ENCODE measurements around the gene TEX22.

The TEX22 gene

DNA sequence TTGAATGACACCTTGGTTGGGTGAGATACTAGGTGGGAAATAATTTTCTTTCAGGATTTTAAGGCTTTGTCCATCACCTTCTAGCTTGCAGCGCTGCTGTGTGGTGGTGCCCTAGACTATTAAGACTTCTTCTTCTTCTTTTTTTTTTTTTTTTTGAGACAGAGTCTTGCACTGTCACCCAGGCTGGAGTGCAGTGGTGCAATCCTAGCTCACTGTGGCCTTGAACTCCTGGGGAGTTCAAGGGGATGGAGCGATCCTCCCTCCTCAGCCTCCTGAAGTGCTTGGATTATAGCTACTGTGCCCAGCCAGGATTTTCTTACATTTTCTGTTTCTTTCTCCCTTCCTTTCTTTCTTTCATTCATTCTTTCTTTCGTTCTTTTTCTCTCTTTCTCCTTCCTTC is 11.0 kb downstream of the TEX22 start:
- no peak overlapping the region for H2BK5ac ChIP-seq (ENCODE audit: low read length)
- H3K18ac ChIP-seq (ENCODE audit: low read length): no peak overlapping the region
- H3K9ac ChIP-seq (ENCODE audit: low read length): no peak overlapping the region
- no peak overlapping the region for H3K4me3 ChIP-seq (ENCODE audit: low read length)
- no peak overlapping the region for H3K27ac ChIP-seq (ENCODE audit: low read depth, low read length)
- H2AK5ac ChIP-seq (ENCODE audit: low read length): no peak overlapping the region
- no peaks in the 10 kb centered on the region for H3K36me3 ChIP-seq (ENCODE audit: control insufficient read depth, insufficient read depth, low read length)
- H3K79me2 ChIP-seq (ENCODE audit: control insufficient read depth, insufficient read depth, low read length): no peaks in the 10 kb centered on the region
- DNase-seq: no peak
- H4K5ac ChIP-seq (ENCODE audit: low read length): no peak overlapping the region
- no peak overlapping the region for H2BK15ac ChIP-seq (replicated peaks; ENCODE audit: low read depth)
- H4K8ac ChIP-seq (ENCODE audit: low read depth, low read length): no peak overlapping the region
- H3K27me3 ChIP-seq (ENCODE audit: insufficient read depth, low read length, poor library complexity): peaks cover 5% of the 10 kb centered on the region
- no peak overlapping the region for H3K4ac ChIP-seq (ENCODE audit: low read depth, low read length)
- no peaks in the 10 kb centered on the region for H3K79me1 ChIP-seq (ENCODE audit: low read length)
- H2BK120ac ChIP-seq (ENCODE audit: low read depth, low read length): no peak overlapping the region
- no peak overlapping the region for H3K56ac ChIP-seq (ENCODE audit: low read length)
- H3K23ac ChIP-seq (ENCODE audit: low read length): no peak overlapping the region
- H3K4me1 ChIP-seq (ENCODE audit: control insufficient read depth, low read depth, low read length): no peaks in the 10 kb centered on the region
- 100% methylated on average over 1 of the region's 3 CpGs for WGBS (ENCODE audit: extremely low coverage, insufficient coverage, low lambda C conversion rate)
- no peak overlapping the region for H3K4me2 ChIP-seq (ENCODE audit: low read length)

DNA sequence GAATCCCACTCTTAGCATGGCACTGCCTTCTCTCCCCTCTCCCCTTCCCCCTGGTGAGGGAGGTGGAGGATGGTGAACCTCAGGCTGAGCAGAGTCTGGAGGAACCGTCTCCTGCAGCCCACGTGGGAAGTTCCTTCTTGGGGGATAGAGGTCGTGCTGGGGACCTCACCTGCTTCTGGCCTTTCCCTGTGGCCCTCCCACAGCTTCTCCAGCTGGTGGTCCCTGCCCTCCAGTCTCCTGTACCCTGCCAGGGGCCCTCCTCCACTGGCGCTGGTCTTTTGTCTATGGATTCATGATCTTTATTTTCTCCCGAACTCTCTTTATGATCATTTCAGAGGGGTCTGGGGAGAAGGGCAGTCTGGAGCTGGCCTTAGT is 12.3 kb downstream of the TEX22 start:
- H2BK120ac ChIP-seq (ENCODE audit: low read depth, low read length): no peak overlapping the region
- peak overlapping the region; percentile 54 for H3K56ac ChIP-seq (ENCODE audit: low read length)
- H4K8ac ChIP-seq (ENCODE audit: low read depth, low read length): no peak overlapping the region
- no peak overlapping the region for H3K18ac ChIP-seq (ENCODE audit: low read length)
- no peak for DNase-seq
- H3K79me2 ChIP-seq (ENCODE audit: control insufficient read depth, insufficient read depth, low read length): no peaks in the 10 kb centered on the region
- H3K4ac ChIP-seq (ENCODE audit: low read depth, low read length): no peak overlapping the region
- no peak overlapping the region for H3K23ac ChIP-seq (ENCODE audit: low read length)
- peak overlapping the region; percentile 20 for H3K9ac ChIP-seq (ENCODE audit: low read length)
- H2AK5ac ChIP-seq (ENCODE audit: low read length): no peak overlapping the region
- H3K27me3 ChIP-seq (ENCODE audit: insufficient read depth, low read length, poor library complexity): peaks cover 5% of the 10 kb centered on the region
- no peak overlapping the region for H3K27ac ChIP-seq (ENCODE audit: low read depth, low read length)
- H3K4me2 ChIP-seq (ENCODE audit: low read length): no peak overlapping the region
- H3K4me1 ChIP-seq (ENCODE audit: control insufficient read depth, low read depth, low read length): no peaks in the 10 kb centered on the region
- no peak overlapping the region for H4K5ac ChIP-seq (ENCODE audit: low read length)
- H2BK15ac ChIP-seq (replicated peaks; ENCODE audit: low read depth): no peak overlapping the region
- H2BK5ac ChIP-seq (ENCODE audit: low read length): no peak overlapping the region
- H3K36me3 ChIP-seq (ENCODE audit: control insufficient read depth, insufficient read depth, low read length): no peaks in the 10 kb centered on the region
- H3K4me3 ChIP-seq (ENCODE audit: low read length): no peak overlapping the region
- no peaks in the 10 kb centered on the region for H3K79me1 ChIP-seq (ENCODE audit: low read length)
- WGBS (ENCODE audit: extremely low coverage, insufficient coverage, low lambda C conversion rate): no CpG with 5 or more reads among the region's 5 CpGs

DNA sequence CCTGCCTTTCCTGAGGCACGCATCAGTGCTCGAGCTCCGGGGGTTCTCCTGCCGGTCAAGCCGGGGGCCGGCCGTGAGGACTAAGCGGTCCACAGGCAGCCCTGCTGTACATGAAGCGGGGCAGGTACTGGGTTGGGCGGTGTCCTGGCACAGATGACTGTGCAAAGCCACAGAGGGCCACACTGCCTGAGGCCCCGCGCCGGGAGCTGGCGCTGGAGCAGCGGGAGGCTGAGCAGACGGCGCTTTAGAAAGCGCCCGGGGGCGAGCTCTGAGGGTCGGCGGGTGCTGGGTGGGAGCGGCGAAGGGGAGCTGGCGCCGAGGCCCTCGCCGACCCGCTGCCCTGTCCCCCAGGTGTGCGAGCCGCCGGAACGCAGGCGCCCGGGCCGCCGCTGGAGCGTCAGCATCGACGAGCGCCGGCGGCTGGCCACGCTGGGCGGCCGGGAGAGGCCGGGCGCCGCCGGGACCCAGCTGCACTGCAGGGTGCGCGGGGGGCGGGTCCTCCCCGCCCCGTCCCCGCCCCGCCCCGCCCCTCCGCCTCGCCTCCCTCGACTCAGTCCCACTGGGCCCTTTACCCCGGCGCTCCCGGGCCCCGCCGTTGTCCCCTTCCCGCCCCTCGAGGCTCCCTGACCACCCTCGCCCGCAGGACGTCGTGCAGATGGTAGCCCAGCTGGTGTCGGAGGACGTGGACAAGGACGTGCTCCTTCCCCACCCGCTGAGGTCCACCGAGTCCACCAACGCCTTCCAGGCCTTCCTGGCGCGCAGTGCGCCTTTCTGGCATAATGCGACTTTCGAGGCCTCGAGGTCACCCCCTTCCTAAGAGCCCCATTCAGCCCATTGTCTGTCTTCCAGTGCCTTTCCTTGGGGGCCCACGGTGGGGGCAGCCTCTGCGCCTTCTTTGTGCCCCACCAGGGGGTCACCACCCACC is 12.9 kb downstream of the TEX22 start:
- Histone ChIP-seq H3K4me1 (ENCODE audit: control insufficient read depth, low read depth, low read length) (no peaks in the 10 kb centered on the region), H3K4me2 (ENCODE audit: low read length) (peak overlapping the region; percentile 52), H3K27ac (ENCODE audit: low read depth, low read length) (no peak overlapping the region), H3K4me3 (ENCODE audit: low read length) (no peak overlapping the region), H3K23ac (ENCODE audit: low read length) (no peak overlapping the region), H2BK120ac (ENCODE audit: low read depth, low read length) (no peak overlapping the region), H3K56ac (ENCODE audit: low read length) (peak overlapping the region; percentile 88), H3K79me2 (ENCODE audit: control insufficient read depth, insufficient read depth, low read length) (no peaks in the 10 kb centered on the region), H3K4ac (ENCODE audit: low read depth, low read length) (no peak overlapping the region), H2BK5ac (ENCODE audit: low read length) (no peak overlapping the region), H4K5ac (ENCODE audit: low read length) (no peak overlapping the region), H4K8ac (ENCODE audit: low read depth, low read length) (no peak overlapping the region), H2AK5ac (ENCODE audit: low read length) (no peak overlapping the region), H3K79me1 (ENCODE audit: low read length) (no peaks in the 10 kb centered on the region), H3K27me3 (ENCODE audit: insufficient read depth, low read length, poor library complexity) (peaks cover 5% of the 10 kb centered on the region), H2BK15ac (replicated peaks; ENCODE audit: low read depth) (no peak overlapping the region), H3K9ac (ENCODE audit: low read length) (peak overlapping the region; percentile 57), H3K18ac (ENCODE audit: low read length) (no peak overlapping the region), H3K36me3 (ENCODE audit: control insufficient read depth, insufficient read depth, low read length) (no peaks in the 10 kb centered on the region)
- no CpG with 5 or more reads among the region's 86 CpGs for WGBS (ENCODE audit: extremely low coverage, insufficient coverage, low lambda C conversion rate)
- no peak for DNase-seq

DNA sequence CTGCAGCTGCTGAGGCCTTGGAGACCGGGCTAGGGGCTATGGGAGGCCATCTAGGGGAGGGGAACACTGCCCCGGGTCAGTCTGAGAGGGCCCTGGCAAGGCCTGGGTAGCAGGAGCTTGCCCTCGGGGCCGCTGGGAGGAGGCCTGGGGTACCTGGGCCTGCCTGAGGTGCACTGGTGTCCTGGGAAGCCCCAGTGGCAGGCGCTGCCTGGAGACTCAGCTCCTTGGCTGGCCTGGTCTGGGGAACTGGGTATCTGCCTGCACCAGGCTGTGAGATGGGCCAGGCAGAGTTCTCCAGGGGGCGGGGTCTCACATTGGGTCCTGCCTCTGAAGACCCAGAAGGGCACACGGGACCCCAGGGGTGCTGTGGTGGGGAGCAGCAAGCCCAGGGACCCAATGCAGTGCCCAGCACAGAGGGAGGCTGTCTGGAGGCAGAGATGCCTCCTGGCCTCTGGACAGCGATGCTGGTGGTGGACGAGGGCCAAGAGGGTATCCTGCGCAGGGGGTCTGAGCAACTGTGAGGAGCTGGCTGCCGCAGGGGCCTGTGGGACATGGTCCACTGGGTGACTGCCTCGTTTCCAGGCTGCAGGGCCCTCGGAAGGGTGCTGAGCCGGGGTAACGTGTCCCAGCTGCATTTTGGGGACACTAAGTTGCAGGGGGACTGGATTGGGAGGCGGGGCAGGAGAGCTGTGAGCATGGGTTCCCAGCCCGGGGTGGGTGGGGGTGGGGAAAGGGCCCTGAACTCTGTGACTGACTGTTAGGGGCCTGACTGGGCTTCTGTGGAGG is 13.8 kb downstream of the TEX22 start:
- H2BK5ac ChIP-seq (ENCODE audit: low read length): no peak overlapping the region
- H3K79me2 ChIP-seq (ENCODE audit: control insufficient read depth, insufficient read depth, low read length): no peaks in the 10 kb centered on the region
- H2AK5ac ChIP-seq (ENCODE audit: low read length): no peak overlapping the region
- no peak overlapping the region for H4K5ac ChIP-seq (ENCODE audit: low read length)
- H3K4me1 ChIP-seq (ENCODE audit: control insufficient read depth, low read depth, low read length): no peaks in the 10 kb centered on the region
- H3K27me3 ChIP-seq (ENCODE audit: insufficient read depth, low read length, poor library complexity): peaks cover 5% of the 10 kb centered on the region
- no peak overlapping the region for H3K4me3 ChIP-seq (ENCODE audit: low read length)
- no peaks in the 10 kb centered on the region for H3K79me1 ChIP-seq (ENCODE audit: low read length)
- H3K27ac ChIP-seq (ENCODE audit: low read depth, low read length): no peak overlapping the region
- H3K56ac ChIP-seq (ENCODE audit: low read length): no peak overlapping the region
- DNase-seq: no peak
- no peak overlapping the region for H2BK15ac ChIP-seq (replicated peaks; ENCODE audit: low read depth)
- H2BK120ac ChIP-seq (ENCODE audit: low read depth, low read length): no peak overlapping the region
- H3K23ac ChIP-seq (ENCODE audit: low read length): no peak overlapping the region
- WGBS (ENCODE audit: extremely low coverage, insufficient coverage, low lambda C conversion rate): no CpG with 5 or more reads among the region's 17 CpGs
- H3K9ac ChIP-seq (ENCODE audit: low read length): no peak overlapping the region
- H3K36me3 ChIP-seq (ENCODE audit: control insufficient read depth, insufficient read depth, low read length): no peaks in the 10 kb centered on the region
- no peak overlapping the region for H3K4me2 ChIP-seq (ENCODE audit: low read length)
- H3K18ac ChIP-seq (ENCODE audit: low read length): no peak overlapping the region
- no peak overlapping the region for H4K8ac ChIP-seq (ENCODE audit: low read depth, low read length)
- H3K4ac ChIP-seq (ENCODE audit: low read depth, low read length): no peak overlapping the region

DNA sequence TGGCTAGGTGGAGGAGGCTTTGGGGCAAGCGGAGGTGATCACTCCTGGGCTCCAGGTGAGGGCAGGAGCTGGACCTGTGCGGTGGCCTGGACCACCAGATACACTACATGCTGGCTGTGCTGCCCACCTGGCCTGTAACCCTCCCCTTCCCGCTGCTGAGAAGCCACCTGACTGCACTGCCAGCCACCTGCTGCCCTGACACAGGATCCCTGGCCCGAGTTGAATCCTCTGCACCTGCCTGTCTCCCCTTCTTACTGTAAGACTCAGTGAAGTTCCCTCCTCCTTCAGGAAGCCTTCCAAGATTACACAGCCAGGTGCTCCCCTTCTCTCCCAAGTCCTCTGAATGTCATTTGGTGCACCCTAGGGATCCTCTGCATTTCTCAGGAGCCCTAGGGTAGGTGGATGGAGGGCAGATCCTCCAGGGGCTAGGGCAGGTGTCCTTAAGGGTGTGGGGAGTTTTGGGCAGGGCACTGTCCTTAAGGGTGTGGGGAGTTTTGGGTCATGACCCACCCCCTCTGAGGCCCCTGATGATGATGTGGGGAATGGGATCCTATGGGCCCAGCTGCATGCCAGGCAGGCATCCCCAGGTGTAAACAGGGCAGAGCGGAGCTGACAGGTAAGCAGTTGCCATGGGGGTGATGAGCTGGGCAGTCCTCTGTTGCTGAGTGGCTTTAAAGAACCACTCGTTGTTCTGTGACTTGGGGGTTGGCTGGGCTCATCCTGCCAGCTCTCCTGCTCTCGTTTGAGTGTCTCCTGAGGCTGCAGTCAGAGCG is 14.6 kb downstream of the TEX22 start:
- no peak overlapping the region for H3K56ac ChIP-seq (ENCODE audit: low read length)
- H3K23ac ChIP-seq (ENCODE audit: low read length): no peak overlapping the region
- no CpG with 5 or more reads among the region's 8 CpGs for WGBS (ENCODE audit: extremely low coverage, insufficient coverage, low lambda C conversion rate)
- no peak overlapping the region for H2BK5ac ChIP-seq (ENCODE audit: low read length)
- no peak overlapping the region for H3K9ac ChIP-seq (ENCODE audit: low read length)
- H3K4ac ChIP-seq (ENCODE audit: low read depth, low read length): no peak overlapping the region
- H3K27ac ChIP-seq (ENCODE audit: low read depth, low read length): no peak overlapping the region
- H4K5ac ChIP-seq (ENCODE audit: low read length): no peak overlapping the region
- H4K8ac ChIP-seq (ENCODE audit: low read depth, low read length): no peak overlapping the region
- H3K4me3 ChIP-seq (ENCODE audit: low read length): no peak overlapping the region
- no peaks in the 10 kb centered on the region for H3K4me1 ChIP-seq (ENCODE audit: control insufficient read depth, low read depth, low read length)
- no peak overlapping the region for H2BK15ac ChIP-seq (replicated peaks; ENCODE audit: low read depth)
- no peaks in the 10 kb centered on the region for H3K36me3 ChIP-seq (ENCODE audit: control insufficient read depth, insufficient read depth, low read length)
- H3K4me2 ChIP-seq (ENCODE audit: low read length): no peak overlapping the region
- no peak for DNase-seq
- H3K79me1 ChIP-seq (ENCODE audit: low read length): no peaks in the 10 kb centered on the region
- no peak overlapping the region for H3K18ac ChIP-seq (ENCODE audit: low read length)
- H2BK120ac ChIP-seq (ENCODE audit: low read depth, low read length): no peak overlapping the region
- H2AK5ac ChIP-seq (ENCODE audit: low read length): no peak overlapping the region
- peaks cover 5% of the 10 kb centered on the region for H3K27me3 ChIP-seq (ENCODE audit: insufficient read depth, low read length, poor library complexity)
- no peaks in the 10 kb centered on the region for H3K79me2 ChIP-seq (ENCODE audit: control insufficient read depth, insufficient read depth, low read length)
